Middle frontal gyrus (tissue), 1 donor: ENCODE data around the gene FRS3.
A peak's percentile ranks its signal among the peaks of the same experiment; 100 is the strongest.

ENCODE experiments used
- DNase-seq: peaks from one replicate; pipeline ENCODE4 v3.0.0-alpha.2; 2015; ENCODE audit warnings: low spot score; ENCODE audit errors: extremely low spot score

FRS3 gene

GRCh38 chr6:41791305-41791704 lies 11.6 kb upstream of the FRS3 start:
- no peak for DNase-seq

GRCh38 chr6:41790045-41790444 lies 10.3 kb upstream of the FRS3 start:
- no peak for DNase-seq

- no peak for DNase-seq
These were observed 9.7 kb upstream of the FRS3 start for GRCh38 chr6:41789390-41789724.

- DNase-seq, result peak; percentile 89
These were observed 7.7 kb upstream of the FRS3 start, which contains the start of gene TOMM6 for GRCh38 chr6:41787219-41787917. TOMM6 (plus strand) TSS chr6:41787694; CDS start chr6:41787698, 4 bp downstream.

- peak; percentile 82 for DNase-seq
These were observed 6.9 kb upstream of the FRS3 start for GRCh38 chr6:41786451-41787218.

- DNase-seq, result no peak
These were observed 6.2 kb upstream of the FRS3 start for GRCh38 chr6:41785689-41786450.

GRCh38 chr6:41785254-41785653 lies 5.6 kb upstream of the FRS3 start:
- no peak for DNase-seq

GRCh38 chr6:41784581-41785171 lies 5.0 kb upstream of the FRS3 start:
- no peak for DNase-seq

GRCh38 chr6:41783106-41783780 lies 3.5 kb upstream of the FRS3 start:
- DNase-seq, result no peak

- DNase-seq, result no peak
These were observed 1.6 kb upstream of the FRS3 start for GRCh38 chr6:41781366-41781730.

GRCh38 chr6:41780551-41781365 lies 1.1 kb upstream of the FRS3 start, which contains the start of gene PRICKLE4:
PRICKLE4 (plus strand) TSS chr6:41780782; CDS start chr6:41783474, 2,692 bp downstream.
- DNase-seq, result no peak

GRCh38 chr6:41779336-41779735 lies 364 bp downstream of the FRS3 start:
- DNase-seq, result no peak

- DNase-seq, result no peak
These were observed 805 bp downstream of the FRS3 start for GRCh38 chr6:41778895-41779294.

GRCh38 chr6:41777551-41778285 lies 2.0 kb downstream of the FRS3 start:
- DNase-seq, result no peak

- no peak for DNase-seq
These were observed 4.3 kb downstream of the FRS3 start for GRCh38 chr6:41775293-41775882.

- no peak for DNase-seq
These were observed 4.9 kb downstream of the FRS3 start for GRCh38 chr6:41774841-41775240.

- no peak for DNase-seq
These were observed 8.4 kb downstream of the FRS3 start for GRCh38 chr6:41771058-41771983.
